HepG2 (cell line): ENCODE results near the gene PRKN. TPM values are rescaled to one million over a fixed set of nuclear protein-coding genes. Genes with fewer than 3 reads are reported as not detected.
A peak's percentile ranks its signal among the peaks of the same experiment; 100 is the strongest.

Source experiments
- CBX2 ChIP-seq, 2 experiments: fragments of 200-600 bp in 1 of 2; sonication (generic); formaldehyde crosslinking in 1 of 2; IDR thresholded peaks; 2 replicates each; pipeline versions ENCODE4 v1.7.0 to v1.8.1; 2018 to 2022; ENCODE audit warnings: low read depth in 2 of 2, low read length in 1 of 2, mild to moderate bottlenecking in 1 of 2, missing genetic modification reagents in 1 of 2
- CREM ChIP-seq, 2 experiments: sonication (generic) in 1 of 2; formaldehyde crosslinking in 1 of 2; IDR thresholded peaks; 2 replicates each; pipeline versions ENCODE4 v1.4.0 to v1.6.1; 2016 to 2020; ENCODE audit warnings: antibody characterized with exemption in 1 of 2, mild to moderate bottlenecking in 1 of 2, missing genetic modification reagents in 1 of 2
- FOXA1 ChIP-seq, 2 experiments: fragments of 450-650 bp in 1 of 2; sonication (generic) in 1 of 2; formaldehyde crosslinking in 1 of 2; IDR thresholded peaks; 2 replicates each; pipeline versions ENCODE4 v1.4.0 to v1.6.1; 2016 to 2020; ENCODE audit warnings: missing genetic modification reagents in 1 of 2
- JARID2 ChIP-seq: sonication (generic); formaldehyde crosslinking; IDR thresholded peaks from 2 replicates; pipeline ENCODE4 v1.8.1; 2023; ENCODE audit warnings: missing genetic modification reagents, inconsistent platforms; ENCODE audit not compliant: insufficient replicate concordance
- NCOA2 ChIP-seq: sonication (generic); formaldehyde crosslinking; IDR thresholded peaks from 2 replicates; pipeline ENCODE4 v1.8.0; 2022; ENCODE audit warnings: inconsistent platforms
- NFYC ChIP-seq: IDR thresholded peaks from 2 replicates; pipeline ENCODE4 v1.6.1; 2016; ENCODE audit warnings: missing genetic modification reagents, missing compliant biosample characterization
- REPIN1 ChIP-seq: sonication (generic); formaldehyde crosslinking; IDR thresholded peaks from 2 replicates; pipeline ENCODE4 v1.8.0; 2022; ENCODE audit warnings: missing genetic modification reagents, low read depth, mild to moderate bottlenecking, borderline replicate concordance
- TCF7 ChIP-seq: sonication (generic); IDR thresholded peaks from 2 replicates; pipeline ENCODE4 v1.6.1; 2016; ENCODE audit warnings: antibody characterized with exemption, low read depth
- ZFP90 ChIP-seq: sonication (generic); formaldehyde crosslinking; IDR thresholded peaks from 2 replicates; pipeline ENCODE4 v1.8.0; 2022; ENCODE audit warnings: missing genetic modification reagents, mild to moderate bottlenecking, inconsistent platforms, borderline replicate concordance
- ZMYM3 ChIP-seq: sonication (generic); formaldehyde crosslinking; IDR thresholded peaks from 2 replicates; pipeline ENCODE4 v1.5.1; 2020; ENCODE audit warnings: mild to moderate bottlenecking, missing genetic modification reagents
- ZNF121 ChIP-seq: sonication (generic); formaldehyde crosslinking; IDR thresholded peaks from 2 replicates; pipeline ENCODE4 v1.5.0; 2020; ENCODE audit warnings: mild to moderate bottlenecking, missing genetic modification reagents
- ZNF260 ChIP-seq: sonication (generic); formaldehyde crosslinking; IDR thresholded peaks from 2 replicates; pipeline ENCODE4 v1.4.0; 2020; ENCODE audit warnings: missing genetic modification reagents, low read depth, mild to moderate bottlenecking, borderline replicate concordance
- ZNF33A ChIP-seq: sonication (generic); formaldehyde crosslinking; IDR thresholded peaks from 2 replicates; pipeline ENCODE4 v1.5.1; 2020; ENCODE audit warnings: missing genetic modification reagents, mild to moderate bottlenecking, moderate library complexity, borderline replicate concordance
- ZNF776 ChIP-seq: sonication (generic); formaldehyde crosslinking; IDR thresholded peaks from 2 replicates; pipeline ENCODE4 v1.4.0; 2020; ENCODE audit warnings: mild to moderate bottlenecking, missing genetic modification reagents
- polyA plus RNA-seq, 8 experiments: library from polyadenylated mRNA; depleted of rRNA in 3 of 8; stranded (reverse) in 7 of 8; unstranded in 1 of 8; fragments of >200 nt; fragmentation: Illumina TruSeq in 4 of 8; extraction: Trizol in 4 of 8; gene quantifications; 2 replicates each; pipeline versions ENCODE4 v1.2.1 to v1.2.3, GENCODE V29; 2011 to 2016; ENCODE audit warnings: low read depth in 4 of 8, missing spikeins in 1 of 8, mixed read lengths in 1 of 8; ENCODE audit not compliant: insufficient read depth in 1 of 8
- total RNA-seq, 5 experiments: library from RNA; depleted of rRNA; stranded (reverse); fragments of >200 nt; fragmentation: Illumina TruSeq; extraction: Trizol; gene quantifications; 2 replicates each; pipeline ENCODE4 v1.2.3, GENCODE V29; 2016; ENCODE audit warnings: low read depth in 1 of 5
- TF ChIP-seq, protein P1 (sequence below): sonication (generic); formaldehyde crosslinking; IDR thresholded peaks from 2 replicates; pipeline ENCODE4 v1.5.0; 2020; ENCODE audit warnings: missing genetic modification reagents, mild to moderate bottlenecking, borderline replicate concordance
- TF ChIP-seq, protein P2 (sequence below): sonication (generic); formaldehyde crosslinking; IDR thresholded peaks from 2 replicates; pipeline ENCODE4 v1.5.0; 2020; ENCODE audit warnings: missing genetic modification reagents
- TF ChIP-seq, protein P3 (sequence below): sonication (generic); formaldehyde crosslinking; IDR thresholded peaks from 2 replicates; pipeline ENCODE4 v1.8.0; 2022; ENCODE audit warnings: missing genetic modification reagents, mild to moderate bottlenecking, moderate library complexity, borderline replicate concordance
- TF ChIP-seq, protein P4 (sequence below): sonication (generic); formaldehyde crosslinking; IDR thresholded peaks from 2 replicates; pipeline ENCODE4 v1.4.0; 2020; ENCODE audit warnings: missing genetic modification reagents, low read depth, mild to moderate bottlenecking, borderline replicate concordance
- TF ChIP-seq, protein P5 (sequence below): IDR thresholded peaks from 2 replicates; pipeline ENCODE4 v1.6.1; 2012; ENCODE audit warnings: low read depth, low read length, improper control_type of control experiment

The PRKN gene
- total and polyA plus RNA-seq, 2 of the 13 experiments (the other 11 are each of a cell fraction or from before 2014, with no cell fraction given): 0.31 to 0.44 TPM

DNA sequence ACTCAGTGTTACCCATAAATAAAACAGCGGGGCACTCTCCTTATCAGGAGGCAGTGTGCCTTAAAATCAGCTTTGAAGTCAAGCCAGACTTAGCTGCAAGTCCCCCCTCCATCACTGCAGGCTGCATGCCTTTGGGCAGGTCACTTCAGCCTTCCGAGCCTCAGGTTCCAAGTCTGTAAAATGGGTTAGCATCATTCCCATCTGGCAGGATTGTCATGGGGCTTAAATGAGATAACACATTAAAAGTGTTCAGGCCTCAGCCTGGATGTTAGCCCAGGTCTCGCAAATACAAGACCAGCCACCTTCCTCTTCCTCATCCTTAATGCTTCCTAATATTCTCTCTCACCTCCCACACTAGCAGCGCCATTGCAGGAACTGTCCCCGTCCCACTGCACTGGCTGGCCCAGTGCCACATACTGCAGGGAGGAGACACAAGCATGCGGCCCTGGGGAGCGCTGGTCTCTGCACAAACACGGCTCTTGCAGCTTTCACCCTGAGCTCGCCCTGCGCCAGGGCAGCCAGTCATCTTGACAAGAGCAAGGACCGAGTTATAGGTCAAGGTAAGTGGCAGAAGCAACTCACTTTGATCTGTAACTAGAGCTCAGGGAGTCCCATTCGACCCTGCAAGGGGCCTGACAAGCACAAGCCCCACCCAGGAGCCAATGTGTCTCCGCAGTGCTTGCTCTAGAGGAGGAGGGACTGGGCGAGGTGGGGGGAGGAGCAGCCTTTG is 889.1 kb downstream of the PRKN start (continued):
- peak; percentile 69 for TF ChIP-seq NCOA2 (CRISPR knock-in tag)
- TF ChIP-seq ZMYM3: peak; percentile 88
- TF ChIP-seq REPIN1 (CRISPR knock-in tag): 0 out of 2 replicates have a peak, but pooled peaks have one; percentile 18
- no peak for TF ChIP-seq FOXA1 (IDR thresholded peaks at IDR 0.05)
- TF ChIP-seq FOXA1 (CRISPR knock-in tag; IDR thresholded peaks at IDR 0.05): 0 out of 2 replicates have a peak, but pooled peaks have one; percentile 8
- TF ChIP-seq, protein P1, sequence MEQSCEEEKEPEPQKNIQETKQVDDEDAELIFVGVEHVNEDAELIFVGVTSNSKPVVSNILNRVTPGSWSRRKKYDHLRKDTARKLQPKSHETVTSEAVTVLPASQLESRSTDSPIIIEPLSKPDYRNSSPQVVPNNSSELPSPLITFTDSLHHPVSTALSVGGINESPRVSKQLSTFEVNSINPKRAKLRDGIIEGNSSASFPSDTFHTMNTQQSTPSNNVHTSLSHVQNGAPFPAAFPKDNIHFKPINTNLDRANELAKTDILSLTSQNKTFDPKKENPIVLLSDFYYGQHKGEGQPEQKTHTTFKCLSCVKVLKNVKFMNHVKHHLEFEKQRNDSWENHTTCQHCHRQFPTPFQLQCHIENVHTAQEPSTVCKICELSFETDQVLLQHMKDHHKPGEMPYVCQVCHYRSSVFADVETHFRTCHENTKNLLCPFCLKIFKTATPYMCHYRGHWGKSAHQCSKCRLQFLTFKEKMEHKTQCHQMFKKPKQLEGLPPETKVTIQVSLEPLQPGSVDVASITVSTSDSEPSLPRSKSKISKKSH: no peak
- TF ChIP-seq ZFP90 (CRISPR knock-in tag): 0 out of 2 replicates have a peak, but pooled peaks have one; percentile 33
- TF ChIP-seq ZNF776 (CRISPR knock-in tag): no peak
- TF ChIP-seq TCF7: peak; percentile 69; the same call in 1 of the 2 replicates
- no peak for TF ChIP-seq NFYC
- no peak for TF ChIP-seq ZNF33A (CRISPR knock-in tag)
- TF ChIP-seq, protein P2, sequence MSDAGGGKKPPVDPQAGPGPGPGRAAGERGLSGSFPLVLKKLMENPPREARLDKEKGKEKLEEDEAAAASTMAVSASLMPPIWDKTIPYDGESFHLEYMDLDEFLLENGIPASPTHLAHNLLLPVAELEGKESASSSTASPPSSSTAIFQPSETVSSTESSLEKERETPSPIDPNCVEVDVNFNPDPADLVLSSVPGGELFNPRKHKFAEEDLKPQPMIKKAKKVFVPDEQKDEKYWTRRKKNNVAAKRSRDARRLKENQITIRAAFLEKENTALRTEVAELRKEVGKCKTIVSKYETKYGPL (CRISPR knock-in tag): no peak
- TF ChIP-seq, protein P3, sequence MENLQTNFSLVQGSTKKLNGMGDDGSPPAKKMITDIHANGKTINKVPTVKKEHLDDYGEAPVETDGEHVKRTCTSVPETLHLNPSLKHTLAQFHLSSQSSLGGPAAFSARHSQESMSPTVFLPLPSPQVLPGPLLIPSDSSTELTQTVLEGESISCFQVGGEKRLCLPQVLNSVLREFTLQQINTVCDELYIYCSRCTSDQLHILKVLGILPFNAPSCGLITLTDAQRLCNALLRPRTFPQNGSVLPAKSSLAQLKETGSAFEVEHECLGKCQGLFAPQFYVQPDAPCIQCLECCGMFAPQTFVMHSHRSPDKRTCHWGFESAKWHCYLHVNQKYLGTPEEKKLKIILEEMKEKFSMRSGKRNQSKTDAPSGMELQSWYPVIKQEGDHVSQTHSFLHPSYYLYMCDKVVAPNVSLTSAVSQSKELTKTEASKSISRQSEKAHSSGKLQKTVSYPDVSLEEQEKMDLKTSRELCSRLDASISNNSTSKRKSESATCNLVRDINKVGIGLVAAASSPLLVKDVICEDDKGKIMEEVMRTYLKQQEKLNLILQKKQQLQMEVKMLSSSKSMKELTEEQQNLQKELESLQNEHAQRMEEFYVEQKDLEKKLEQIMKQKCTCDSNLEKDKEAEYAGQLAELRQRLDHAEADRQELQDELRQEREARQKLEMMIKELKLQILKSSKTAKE (CRISPR knock-in tag): peak; percentile 78; the same call in 1 of the 2 replicates
- TF ChIP-seq, protein P4, sequence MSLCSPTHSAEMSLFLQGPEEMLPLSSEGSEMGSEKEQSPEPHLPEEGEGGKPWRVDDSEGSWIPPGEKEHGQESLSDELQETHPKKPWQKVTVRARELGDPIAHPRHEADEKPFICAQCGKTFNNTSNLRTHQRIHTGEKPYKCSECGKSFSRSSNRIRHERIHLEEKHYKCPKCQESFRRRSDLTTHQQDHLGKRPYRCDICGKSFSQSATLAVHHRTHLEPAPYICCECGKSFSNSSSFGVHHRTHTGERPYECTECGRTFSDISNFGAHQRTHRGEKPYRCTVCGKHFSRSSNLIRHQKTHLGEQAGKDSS (CRISPR knock-in tag): peak; percentile 46; the same call in 1 of the 2 replicates
- no peak for TF ChIP-seq CBX2 (IDR thresholded peaks at IDR 0.05; ENCODE audit: low read depth, low read length)
- TF ChIP-seq CBX2 (CRISPR knock-in tag; IDR thresholded peaks at IDR 0.05; ENCODE audit: low read depth): no peak
- no peak for TF ChIP-seq ZNF260 (CRISPR knock-in tag)
- no peak for TF ChIP-seq JARID2 (CRISPR knock-in tag)
- no peak for TF ChIP-seq CREM (IDR thresholded peaks at IDR 0.05)
- no peak for TF ChIP-seq CREM (CRISPR knock-in tag; IDR thresholded peaks at IDR 0.05)
- peak; percentile 31; the same call in 1 of the 2 replicates for TF ChIP-seq ZNF121 (CRISPR knock-in tag)
- TF ChIP-seq, protein P5, sequence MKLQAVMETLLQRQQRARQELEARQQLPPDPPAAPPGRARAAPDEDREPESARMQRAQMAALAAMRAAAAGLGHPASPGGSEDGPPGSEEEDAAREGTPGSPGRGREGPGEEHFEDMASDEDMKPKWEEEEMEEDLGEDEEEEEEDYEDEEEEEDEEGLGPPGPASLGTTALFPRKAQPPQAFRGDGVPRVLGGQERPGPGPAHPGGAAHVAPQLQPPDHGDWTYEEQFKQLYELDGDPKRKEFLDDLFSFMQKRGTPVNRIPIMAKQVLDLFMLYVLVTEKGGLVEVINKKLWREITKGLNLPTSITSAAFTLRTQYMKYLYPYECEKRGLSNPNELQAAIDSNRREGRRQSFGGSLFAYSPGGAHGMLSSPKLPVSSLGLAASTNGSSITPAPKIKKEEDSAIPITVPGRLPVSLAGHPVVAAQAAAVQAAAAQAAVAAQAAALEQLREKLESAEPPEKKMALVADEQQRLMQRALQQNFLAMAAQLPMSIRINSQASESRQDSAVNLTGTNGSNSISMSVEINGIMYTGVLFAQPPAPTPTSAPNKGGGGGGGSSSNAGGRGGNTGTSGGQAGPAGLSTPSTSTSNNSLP: no peak
